OCI-LY3 (cell line): ENCODE measurements around the gene ST6GALNAC5.

ENCODE experiments used
- EZH2phosphoT487 ChIP-seq: fragments of 200-600 bp; shearing (Covaris generic); IDR thresholded peaks from 2 replicates; pipeline ENCODE4 v1.6.1; 2018; ENCODE audit warnings: antibody characterized with exemption, mixed run types, low read depth
- TF ChIP-seq, protein P1 (sequence below): fragments of 200-600, 300-600 bp; sonication (generic); IDR thresholded peaks from 2 replicates; pipeline ENCODE4 v1.5.1; 2014; ENCODE audit warnings: antibody characterized with exemption, low read length, low read depth

DNA sequence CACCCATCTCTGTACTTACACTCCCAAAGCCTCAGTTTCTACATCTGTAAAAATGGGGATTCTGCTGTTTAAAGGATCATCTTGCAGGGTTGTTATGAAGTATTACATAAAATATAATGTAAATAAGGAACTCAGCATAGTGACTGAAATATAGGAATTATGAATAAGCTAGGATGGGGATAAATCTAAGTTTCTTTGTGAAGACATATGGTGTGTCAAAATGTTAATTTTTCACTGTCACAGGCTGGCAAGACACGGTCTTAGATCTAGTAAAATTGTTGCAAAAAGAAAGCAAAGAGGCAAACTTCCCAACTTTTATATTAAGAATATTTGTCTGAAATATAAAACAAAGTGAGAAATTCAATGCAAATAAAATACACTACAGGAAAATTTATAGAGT lies 42.0 kb downstream of the ST6GALNAC5 start:
- TF ChIP-seq, protein P1, sequence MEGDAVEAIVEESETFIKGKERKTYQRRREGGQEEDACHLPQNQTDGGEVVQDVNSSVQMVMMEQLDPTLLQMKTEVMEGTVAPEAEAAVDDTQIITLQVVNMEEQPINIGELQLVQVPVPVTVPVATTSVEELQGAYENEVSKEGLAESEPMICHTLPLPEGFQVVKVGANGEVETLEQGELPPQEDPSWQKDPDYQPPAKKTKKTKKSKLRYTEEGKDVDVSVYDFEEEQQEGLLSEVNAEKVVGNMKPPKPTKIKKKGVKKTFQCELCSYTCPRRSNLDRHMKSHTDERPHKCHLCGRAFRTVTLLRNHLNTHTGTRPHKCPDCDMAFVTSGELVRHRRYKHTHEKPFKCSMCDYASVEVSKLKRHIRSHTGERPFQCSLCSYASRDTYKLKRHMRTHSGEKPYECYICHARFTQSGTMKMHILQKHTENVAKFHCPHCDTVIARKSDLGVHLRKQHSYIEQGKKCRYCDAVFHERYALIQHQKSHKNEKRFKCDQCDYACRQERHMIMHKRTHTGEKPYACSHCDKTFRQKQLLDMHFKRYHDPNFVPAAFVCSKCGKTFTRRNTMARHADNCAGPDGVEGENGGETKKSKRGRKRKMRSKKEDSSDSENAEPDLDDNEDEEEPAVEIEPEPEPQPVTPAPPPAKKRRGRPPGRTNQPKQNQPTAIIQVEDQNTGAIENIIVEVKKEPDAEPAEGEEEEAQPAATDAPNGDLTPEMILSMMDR, result no peak
- TF ChIP-seq EZH2phosphoT487, result no peak
